Liver (tissue), 9 donors: ENCODE results near the gene TDRD9. TPM values are rescaled to one million over a fixed set of nuclear protein-coding genes. Genes with fewer than 3 reads are reported as not detected.

Source experiments
- DNase-seq: peaks from one replicate; pipeline ENCODE4 v3.0.0-alpha.2; 2017; ENCODE audit warnings: low spot score
- H3K27ac ChIP-seq, 2 donors: one replicate each; pipeline ENCODE4 v1.7.0; 2013; ENCODE audit warnings: inconsistent platforms in 2 of 2, low read length in 2 of 2, control low read depth in 1 of 2, low read depth in 1 of 2, mild to moderate bottlenecking in 1 of 2
- H3K27me3 ChIP-seq, 4 donors: one replicate each; pipeline versions ENCODE4 v1.6.1 to v1.7.0; 2013; ENCODE audit warnings: low read length in 3 of 4, inconsistent platforms in 1 of 4, mild to moderate bottlenecking in 1 of 4, moderate library complexity in 1 of 4; ENCODE audit not compliant: control insufficient read depth in 4 of 4, insufficient read depth in 4 of 4
- H3K36me3 ChIP-seq, 4 donors: one replicate each; pipeline versions ENCODE4 v1.6.1 to v1.7.0; 2013; ENCODE audit warnings: low read length in 3 of 4, mild to moderate bottlenecking in 3 of 4, low read depth in 1 of 4, moderate library complexity in 1 of 4; ENCODE audit not compliant: control insufficient read depth in 4 of 4, insufficient read depth in 3 of 4
- H3K4me1 ChIP-seq, 4 donors: one replicate each; pipeline versions ENCODE4 v1.6.1 to v1.7.0; 2013; ENCODE audit warnings: low read length in 3 of 4, mild to moderate bottlenecking in 3 of 4, moderate library complexity in 1 of 4; ENCODE audit not compliant: control insufficient read depth in 4 of 4, insufficient read depth in 4 of 4
- H3K4me3 ChIP-seq, 3 donors: one replicate each; pipeline versions ENCODE4 v1.6.1 to v1.7.0; 2013; ENCODE audit warnings: low read length in 3 of 3, control low read depth in 1 of 3, low read depth in 1 of 3, mild to moderate bottlenecking in 1 of 3
- H3K9ac ChIP-seq, 2 donors: one replicate each; pipeline ENCODE4 v1.7.0; 2013; ENCODE audit warnings: low read length in 2 of 2, mild to moderate bottlenecking in 2 of 2, moderate library complexity in 2 of 2, control low read depth in 1 of 2, low read depth in 1 of 2
- H3K9me3 ChIP-seq, 4 donors: one replicate each; pipeline versions ENCODE4 v1.6.1 to v1.7.0; 2013; ENCODE audit warnings: low read length in 3 of 4; ENCODE audit not compliant: control insufficient read depth in 4 of 4
- ATF3 ChIP-seq: IDR thresholded peaks from 2 replicates; pipeline ENCODE4 v1.6.1; 2016; ENCODE audit warnings: antibody characterized with exemption
- CTCF ChIP-seq: fragments of 150-350 bp; IDR thresholded peaks from 2 replicates; pipeline ENCODE4 v1.5.1; 2017; ENCODE audit warnings: improper control_type of control experiment, low read depth, low read length; ENCODE audit not compliant: missing input control
- EGR1 ChIP-seq, 2 donors: IDR thresholded peaks; 2 replicates each; pipeline ENCODE4 v1.6.1; 2016 to 2018; ENCODE audit warnings: antibody characterized with exemption in 2 of 2, low read depth in 2 of 2
- FOXA1 ChIP-seq: IDR thresholded peaks from 2 replicates; pipeline ENCODE4 v1.6.1; 2016; ENCODE audit warnings: antibody characterized with exemption
- FOXA2 ChIP-seq: IDR thresholded peaks from 2 replicates; pipeline ENCODE4 v1.6.1; 2016; ENCODE audit warnings: antibody characterized with exemption
- GABPA ChIP-seq, 2 donors: IDR thresholded peaks in 1 of 2; conservative IDR thresholded peaks in 1 of 2; 2 replicates each; pipeline ENCODE4 v1.6.1; 2016; ENCODE audit warnings: antibody characterized with exemption in 2 of 2, mild to moderate bottlenecking in 1 of 2, moderate library complexity in 1 of 2
- HNF4A ChIP-seq, 2 donors: conservative IDR thresholded peaks; 2 replicates each; pipeline ENCODE4 v1.6.1; 2016; ENCODE audit warnings: antibody characterized with exemption in 2 of 2, mild to moderate bottlenecking in 2 of 2
- HNF4G ChIP-seq: IDR thresholded peaks from 2 replicates; pipeline ENCODE4 v1.6.1; 2016; ENCODE audit warnings: antibody characterized with exemption
- JUND ChIP-seq, 2 donors: IDR thresholded peaks; 2 replicates each; pipeline ENCODE4 v1.6.1; 2016; ENCODE audit warnings: antibody characterized with exemption in 2 of 2
- MAX ChIP-seq: IDR thresholded peaks from 2 replicates; pipeline ENCODE4 v1.6.1; 2016; ENCODE audit warnings: antibody characterized with exemption
- NR2F2 ChIP-seq: IDR thresholded peaks from 2 replicates; pipeline ENCODE4 v1.6.1; 2016; ENCODE audit warnings: antibody characterized with exemption
- RAD21 ChIP-seq, 2 donors: IDR thresholded peaks; 2 replicates each; pipeline ENCODE4 v1.6.1; 2016; ENCODE audit warnings: antibody characterized with exemption in 2 of 2, mild to moderate bottlenecking in 2 of 2
- REST ChIP-seq: IDR thresholded peaks from 2 replicates; pipeline ENCODE4 v1.6.1; 2016; ENCODE audit warnings: antibody characterized with exemption, mild to moderate bottlenecking
- RXRA ChIP-seq, 2 donors: IDR thresholded peaks; 2 replicates each; pipeline ENCODE4 v1.6.1; 2017 to 2018; ENCODE audit warnings: antibody characterized with exemption in 2 of 2, mild to moderate bottlenecking in 1 of 2
- SP1 ChIP-seq: IDR thresholded peaks from 2 replicates; pipeline ENCODE4 v1.6.1; 2018; ENCODE audit warnings: antibody characterized with exemption, mild to moderate bottlenecking
- TAF1 ChIP-seq: conservative IDR thresholded peaks from 2 replicates; pipeline ENCODE4 v1.6.1; 2016; ENCODE audit warnings: antibody characterized with exemption, mild to moderate bottlenecking
- YY1 ChIP-seq: IDR thresholded peaks from 2 replicates; pipeline ENCODE4 v1.6.1; 2016; ENCODE audit warnings: antibody characterized with exemption, mild to moderate bottlenecking
- ZBTB33 ChIP-seq: IDR thresholded peaks from 2 replicates; pipeline ENCODE4 v1.6.1; 2016; ENCODE audit warnings: antibody characterized with exemption
- WGBS: extraction: QIAGEN DNeasy Blood & Tissue Kit; methylation state at CpG from one replicate; pipeline ENCODE4 v1.1.7; 2013; 5-methylcytosine and 5-hydroxymethylcytosine counted together
- polyA plus RNA-seq, 2 donors: library from polyadenylated mRNA; stranded (reverse) in 1 of 2; unstranded in 1 of 2; fragments of 200-250 nt in 1 of 2; fragments of >200 nt in 1 of 2; fragmentation: Nextera tagmentation in 1 of 2; extraction: Ambion mirVana in 1 of 2; gene quantifications; one replicate each; pipeline versions ENCODE4 v1.2.1 to v1.2.3, GENCODE V29; 2013 to 2015
- total RNA-seq, 2 donors: library from RNA; depleted of rRNA; stranded (reverse); fragments of >200 nt; gene quantifications; one replicate each; pipeline ENCODE4 v1.2.3, GENCODE V29; 2014
- donor health status: healthy.
- donor health status: healthy.
- donor health status: healthy.
- donor health status: healthy.
- donor health status: healthy.

The TDRD9 gene
- total and polyA plus RNA-seq, 4 donors, result 0.12 to 1.0 (median 0.46) TPM

- DNase-seq, result no peak
- H3K9me3 ChIP-seq, result no peaks in the 10 kb centered on the region
- 85% methylated on average over 10 of the region's 10 CpGs for WGBS
- peaks cover 31 to 65% (median 57%) of the 10 kb centered on the region in 4 donors for H3K4me1 ChIP-seq
- H3K4me3 ChIP-seq, result no peak overlapping the region
- peak overlapping the region; percentile 78 to 80 for H3K27ac ChIP-seq
- H3K9ac ChIP-seq, result no peak overlapping the region
- TF ChIP-seq RAD21 (IDR thresholded peaks at IDR 0.05) (no peak), MAX (no peak), RXRA (IDR thresholded peaks at IDR 0.05) (no peak), FOXA1 (no peak), SP1 (no peak), JUND (IDR thresholded peaks at IDR 0.05) (no peak), HNF4A (conservative IDR thresholded peaks at IDR 0.05) (no peak), FOXA2 (no peak), HNF4G (no peak), REST (no peak), NR2F2 (no peak), EGR1 (IDR thresholded peaks at IDR 0.05; ENCODE audit: low read depth in 2 of 2) (no peak), ZBTB33 (no peak), CTCF (no peak), GABPA (IDR thresholded peaks at IDR 0.05 in 1 of 2, conservative IDR thresholded peaks at IDR 0.05 in 1 of 2) (no peak)
- no peaks in the 10 kb centered on the region for H3K36me3 ChIP-seq
- no peaks in the 10 kb centered on the region for H3K27me3 ChIP-seq
Observed at GRCh38 chr14:103890052-103890371, 38.2 kb upstream of the TDRD9 start.

- Histone ChIP-seq H3K9ac (no peak overlapping the region), H3K4me3 (no peak overlapping the region), H3K27me3 (no peaks in the 10 kb centered on the region), H3K4me1 (peaks cover 29 to 59% (median 52%) of the 10 kb centered on the region in 4 donors), H3K9me3 (no peaks in the 10 kb centered on the region), H3K27ac (peak overlapping the region; percentile 78 to 80), H3K36me3 (no peaks in the 10 kb centered on the region)
- WGBS, result 28% methylated on average over 18 of the region's 18 CpGs
- DNase-seq, result no peak
- TF ChIP-seq TAF1 (no peak), GABPA (IDR thresholded peaks at IDR 0.05 in 1 of 2, conservative IDR thresholded peaks at IDR 0.05 in 1 of 2) (peak in 1 of 2 donors; percentile 41), FOXA2 (no peak), FOXA1 (no peak), EGR1 (IDR thresholded peaks at IDR 0.05; ENCODE audit: low read depth in 2 of 2) (peak; percentile 38 to 85), RXRA (IDR thresholded peaks at IDR 0.05) (peak; percentile 85 to 86), HNF4G (no peak), SP1 (peak; percentile 94), ATF3 (peak; percentile 46), RAD21 (IDR thresholded peaks at IDR 0.05) (peak; percentile 6 to 22), CTCF (no peak), HNF4A (conservative IDR thresholded peaks at IDR 0.05) (peak; percentile 55 to 59), MAX (peak; percentile 97), YY1 (peak; percentile 43)
Observed at GRCh38 chr14:103890821-103891666, 37.2 kb upstream of the TDRD9 start.
